HG03442 (cell line): ENCODE data around the gene GET4.

ENCODE experiments used
- ATAC-seq: cut with Tn5 transposase; IDR thresholded peaks from one replicate; pipeline ENCODE4 v1.9.1; 2021; ENCODE audit warnings: mild to moderate bottlenecking, moderate library complexity; ENCODE audit not compliant: unreplicated experiment

Gene GET4, protein sequence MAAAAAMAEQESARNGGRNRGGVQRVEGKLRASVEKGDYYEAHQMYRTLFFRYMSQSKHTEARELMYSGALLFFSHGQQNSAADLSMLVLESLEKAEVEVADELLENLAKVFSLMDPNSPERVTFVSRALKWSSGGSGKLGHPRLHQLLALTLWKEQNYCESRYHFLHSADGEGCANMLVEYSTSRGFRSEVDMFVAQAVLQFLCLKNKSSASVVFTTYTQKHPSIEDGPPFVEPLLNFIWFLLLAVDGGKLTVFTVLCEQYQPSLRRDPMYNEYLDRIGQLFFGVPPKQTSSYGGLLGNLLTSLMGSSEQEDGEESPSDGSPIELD

DNA sequence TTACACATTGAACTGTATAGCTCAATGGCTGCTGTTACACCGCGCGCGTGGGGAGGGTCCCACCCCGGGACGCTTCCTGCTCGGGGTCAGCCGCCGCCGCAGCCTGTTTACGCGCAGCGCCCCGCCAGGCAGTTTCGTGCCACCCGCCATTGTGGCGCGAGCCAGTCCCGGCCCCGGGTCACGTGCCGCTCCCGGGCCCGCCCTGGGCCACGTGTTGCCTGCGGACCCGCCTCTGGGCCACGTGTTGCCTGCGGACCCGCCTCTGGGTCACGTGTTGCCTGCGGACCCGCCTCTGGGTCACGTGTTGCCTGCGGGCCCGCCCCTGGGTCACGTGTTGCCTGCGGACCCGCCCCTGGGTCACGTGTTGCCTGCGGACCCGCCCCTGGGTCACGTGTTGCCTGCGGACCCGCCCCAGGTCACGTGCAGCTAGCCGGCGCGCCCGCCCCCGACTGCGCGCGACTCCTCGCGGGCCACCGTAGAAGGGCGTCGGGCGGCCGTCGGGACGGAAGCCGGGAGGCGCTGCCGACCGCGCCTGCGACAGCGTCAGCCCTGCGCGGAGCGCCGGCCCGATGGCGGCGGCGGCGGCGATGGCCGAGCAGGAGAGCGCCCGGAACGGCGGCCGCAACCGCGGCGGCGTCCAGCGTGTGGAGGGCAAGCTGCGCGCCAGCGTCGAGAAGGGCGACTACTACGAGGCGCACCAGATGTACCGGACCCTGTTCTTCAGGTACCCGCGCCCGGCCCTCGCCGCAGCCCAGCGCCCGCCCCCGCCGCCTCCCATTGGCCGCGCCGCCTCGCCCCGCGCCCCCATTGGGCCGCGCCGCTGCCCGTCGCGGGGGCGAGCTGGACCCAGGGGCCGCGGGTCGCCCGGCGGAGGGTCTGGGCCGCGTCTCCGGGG lies at the start of gene GET4:
Gene GET4, plus strand, starts transcription at position 478 of the 895 bp plus-strand sequence. Its CDS starts 92 bp downstream, at position 570.
- peak; percentile 69 for ATAC-seq

DNA sequence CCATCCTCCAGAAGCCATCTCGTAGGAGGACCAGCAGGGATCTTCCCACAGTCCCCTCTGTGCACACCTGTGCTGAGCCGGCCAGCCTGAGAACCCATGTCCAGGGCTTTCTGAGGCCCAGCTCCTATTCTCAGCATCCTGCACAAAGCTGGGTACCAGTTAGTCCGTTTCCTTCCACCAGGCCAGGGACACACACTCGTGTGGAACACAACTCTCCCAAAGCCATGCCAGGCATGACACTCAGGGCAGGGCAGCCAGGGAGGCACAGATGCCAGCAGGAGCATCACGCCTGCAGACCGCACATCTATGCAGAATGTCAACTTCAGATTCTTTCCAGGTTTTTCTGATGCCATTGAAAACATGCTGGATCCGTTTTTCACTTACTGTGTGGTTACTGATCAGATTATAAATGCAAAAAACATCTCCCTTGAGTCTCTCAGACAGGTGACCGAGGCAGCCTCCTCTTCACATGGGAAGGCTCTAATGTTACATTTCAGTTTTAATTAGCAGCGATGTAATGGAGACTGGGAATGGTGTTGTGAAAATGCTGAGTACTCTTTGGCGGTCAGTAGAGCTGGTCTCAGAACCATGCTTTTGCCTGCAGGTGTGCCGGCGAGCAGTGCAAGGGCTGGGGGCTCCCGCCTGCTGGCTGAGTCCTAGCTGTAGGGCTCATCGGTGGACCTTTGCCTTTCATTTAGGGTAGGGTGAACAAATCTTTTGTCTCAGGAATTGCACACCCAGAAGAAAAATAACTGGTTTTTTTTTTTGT lies 47.4 kb upstream of the GET4 start:
- ATAC-seq: no peak

DNA sequence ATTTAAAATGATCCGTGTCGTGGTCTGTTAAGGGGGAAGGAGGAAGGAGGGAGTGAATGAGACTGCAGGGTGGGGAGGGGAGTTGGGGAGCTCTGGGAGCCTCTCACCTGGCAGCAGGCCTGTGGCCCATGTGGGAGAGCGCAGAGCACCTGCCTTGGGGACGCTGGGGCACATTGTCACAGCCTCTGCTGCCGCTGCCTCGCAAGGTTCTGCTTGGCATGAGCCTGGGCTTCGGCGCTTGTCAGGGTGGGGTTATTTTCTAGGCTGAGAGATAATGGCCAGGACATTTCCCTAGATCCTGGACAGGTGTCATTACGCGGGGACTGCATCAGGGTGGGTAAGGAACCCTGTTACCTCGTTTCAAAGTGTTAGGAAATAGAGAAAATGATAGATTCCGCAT lies 46.3 kb upstream of the GET4 start:
- ATAC-seq: no peak

DNA sequence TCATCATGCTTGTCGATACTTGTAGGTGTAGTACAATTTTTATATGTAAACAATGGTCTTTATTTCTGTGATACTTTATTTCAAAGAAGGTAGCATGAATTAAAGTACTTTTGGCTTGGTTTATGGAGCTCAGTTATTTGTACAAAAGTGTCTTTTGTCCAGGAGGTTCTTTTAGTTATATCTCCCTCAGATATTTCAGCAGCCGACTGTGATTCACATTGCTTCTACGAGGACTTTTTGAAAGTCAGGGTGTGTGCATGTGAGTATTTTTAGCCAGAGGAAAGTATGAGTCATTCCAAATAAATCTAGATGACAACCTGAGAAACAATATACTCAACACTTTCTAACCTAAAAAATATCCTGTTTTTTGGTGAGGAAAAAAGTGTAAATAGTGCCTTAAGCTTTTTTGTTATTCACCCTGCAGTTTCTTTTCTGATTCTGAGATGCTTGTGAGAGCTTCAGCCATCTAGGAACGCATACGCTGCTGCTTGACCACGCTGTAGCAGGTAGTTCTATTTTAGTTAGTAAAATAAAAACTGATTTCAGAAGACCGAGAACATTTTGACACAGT lies 44.7 kb upstream of the GET4 start:
- ATAC-seq: peak; percentile 68

DNA sequence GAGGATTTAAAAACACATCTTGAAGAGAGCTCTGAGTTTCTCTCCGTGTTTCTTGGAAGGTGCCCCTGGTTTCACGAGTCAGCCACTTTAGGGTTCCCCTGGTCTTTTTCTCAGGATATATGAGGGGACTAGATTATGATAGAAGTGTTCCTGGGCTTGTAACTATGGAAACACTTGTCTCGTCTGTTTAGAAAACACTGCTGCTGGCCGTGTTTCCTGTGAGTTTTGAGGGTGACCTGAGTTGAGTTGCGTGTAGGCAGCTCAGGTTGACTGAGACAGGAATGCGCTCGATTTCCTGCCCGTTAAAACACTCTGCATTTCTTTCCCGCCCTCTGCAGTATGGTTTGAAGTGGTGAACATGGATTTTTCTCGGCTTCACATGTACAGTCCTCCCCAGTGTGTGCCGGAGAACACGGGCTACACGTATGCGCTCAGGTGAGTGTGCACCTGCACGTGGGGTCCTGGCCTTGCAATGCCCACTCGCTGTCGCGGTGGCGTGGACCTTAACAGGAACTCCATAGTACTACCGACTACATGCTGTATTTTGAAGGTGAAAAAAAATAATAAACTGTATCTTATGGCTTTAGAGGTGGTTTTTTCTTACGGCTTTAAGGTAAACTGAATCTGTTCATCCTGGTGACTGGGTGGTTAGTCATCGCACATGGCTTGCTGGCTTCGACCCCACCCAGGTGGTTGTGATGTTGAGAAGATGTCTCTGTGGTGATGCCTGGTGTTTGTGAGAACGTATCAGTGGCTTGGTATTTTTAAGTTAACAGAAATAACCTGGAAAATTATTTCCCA lies 44.0 kb upstream of the GET4 start, which contains the start of gene SUN1:
Gene SUN1, plus strand, starts transcription at position 310 of the 801 bp plus-strand sequence. Its CDS starts 49 bp downstream, at position 359.
- peak; percentile 45 for ATAC-seq

DNA sequence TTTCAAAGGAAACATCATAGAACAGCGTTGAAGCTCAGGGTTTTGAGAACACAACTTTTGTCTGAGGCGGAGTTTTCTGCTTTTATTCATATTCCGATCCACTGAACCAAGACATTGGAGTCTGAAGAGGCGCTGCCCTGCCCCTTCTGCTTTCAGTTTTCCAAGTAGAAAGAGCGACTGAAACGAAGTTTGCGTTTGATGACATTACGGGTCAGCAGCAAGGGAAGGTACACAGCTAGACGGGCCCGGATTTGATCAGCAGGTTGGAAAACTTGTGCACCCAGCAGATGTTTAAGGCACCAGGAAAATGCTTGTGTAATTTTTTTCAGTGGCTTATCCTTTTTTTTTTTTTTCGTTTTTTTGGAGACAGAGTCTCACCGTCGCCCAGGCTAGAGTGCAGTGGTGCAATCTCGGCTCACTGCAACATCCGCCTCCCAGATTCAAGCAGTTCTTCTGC lies 43.4 kb upstream of the GET4 start:
- ATAC-seq: no peak

DNA sequence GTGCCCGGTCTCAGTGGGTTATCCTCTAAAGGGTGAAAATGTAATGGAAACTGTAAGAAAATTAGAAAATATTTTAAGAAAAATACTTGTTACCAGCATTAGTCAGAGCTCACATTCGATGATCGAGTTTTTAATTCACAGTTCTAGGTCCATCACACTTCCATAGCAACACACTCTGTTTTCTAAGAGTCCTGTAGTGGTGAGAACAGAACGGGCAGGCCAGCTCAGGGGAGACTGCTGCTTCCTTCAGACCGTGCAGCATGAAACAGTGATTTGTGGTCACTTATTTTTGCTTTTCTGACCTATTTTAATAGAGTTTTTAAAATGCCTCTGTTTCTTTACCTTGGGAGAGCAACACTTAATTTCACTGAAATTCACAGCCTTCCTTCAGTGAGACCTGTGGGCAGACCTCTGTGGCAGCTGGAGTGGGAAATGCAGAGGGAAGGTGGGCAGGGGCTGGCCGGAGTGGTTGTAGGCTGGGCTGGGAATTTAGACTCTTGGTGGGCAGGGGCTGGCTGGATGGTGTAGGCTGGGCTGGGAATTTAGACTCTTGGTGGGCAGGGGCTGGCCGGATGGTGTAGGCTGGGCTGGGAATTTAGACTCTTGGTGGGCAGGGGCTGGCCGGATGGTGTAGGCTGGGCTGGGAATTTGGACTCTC lies 42.6 kb upstream of the GET4 start:
- no peak for ATAC-seq

DNA sequence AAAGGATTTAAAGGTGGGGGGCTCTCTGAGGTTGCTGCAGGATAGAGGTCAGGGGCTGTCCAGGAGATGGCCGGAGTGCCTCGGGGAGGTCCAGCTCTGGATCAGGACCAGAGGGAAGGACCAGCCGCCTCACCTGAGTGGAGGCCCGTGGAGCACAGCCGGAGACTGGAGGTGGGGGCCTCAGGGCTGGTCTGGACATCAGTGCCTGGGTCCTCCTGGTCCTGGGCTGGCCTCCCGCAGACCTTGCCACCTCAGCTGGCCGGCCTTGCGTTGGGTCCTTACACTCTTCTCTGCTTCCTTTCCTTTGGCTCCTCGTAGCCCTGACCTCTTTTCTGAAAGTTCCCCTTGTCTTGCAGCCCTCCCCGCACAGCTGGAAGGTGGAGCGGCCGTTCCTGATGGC lies 42.1 kb upstream of the GET4 start:
- ATAC-seq: no peak

DNA sequence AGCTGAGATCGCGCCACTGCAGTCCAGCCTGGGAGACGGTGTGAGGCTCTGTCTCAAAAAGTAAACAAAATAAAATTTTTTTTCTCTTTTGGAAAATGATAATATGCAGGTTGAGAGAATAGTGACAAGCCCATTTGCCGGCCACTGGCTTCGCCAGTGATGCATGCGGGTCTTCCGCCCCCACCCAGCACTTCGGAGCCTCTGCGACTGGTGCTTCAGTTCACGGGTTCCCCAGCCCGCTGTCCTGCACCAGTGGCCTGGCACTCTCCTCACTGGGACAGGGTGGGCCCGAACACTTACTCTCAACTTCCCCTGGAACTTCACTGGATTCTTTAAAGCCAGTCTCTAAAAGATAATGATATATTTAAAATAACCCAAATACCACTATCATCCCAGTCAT lies 41.3 kb upstream of the GET4 start:
- ATAC-seq: no peak

DNA sequence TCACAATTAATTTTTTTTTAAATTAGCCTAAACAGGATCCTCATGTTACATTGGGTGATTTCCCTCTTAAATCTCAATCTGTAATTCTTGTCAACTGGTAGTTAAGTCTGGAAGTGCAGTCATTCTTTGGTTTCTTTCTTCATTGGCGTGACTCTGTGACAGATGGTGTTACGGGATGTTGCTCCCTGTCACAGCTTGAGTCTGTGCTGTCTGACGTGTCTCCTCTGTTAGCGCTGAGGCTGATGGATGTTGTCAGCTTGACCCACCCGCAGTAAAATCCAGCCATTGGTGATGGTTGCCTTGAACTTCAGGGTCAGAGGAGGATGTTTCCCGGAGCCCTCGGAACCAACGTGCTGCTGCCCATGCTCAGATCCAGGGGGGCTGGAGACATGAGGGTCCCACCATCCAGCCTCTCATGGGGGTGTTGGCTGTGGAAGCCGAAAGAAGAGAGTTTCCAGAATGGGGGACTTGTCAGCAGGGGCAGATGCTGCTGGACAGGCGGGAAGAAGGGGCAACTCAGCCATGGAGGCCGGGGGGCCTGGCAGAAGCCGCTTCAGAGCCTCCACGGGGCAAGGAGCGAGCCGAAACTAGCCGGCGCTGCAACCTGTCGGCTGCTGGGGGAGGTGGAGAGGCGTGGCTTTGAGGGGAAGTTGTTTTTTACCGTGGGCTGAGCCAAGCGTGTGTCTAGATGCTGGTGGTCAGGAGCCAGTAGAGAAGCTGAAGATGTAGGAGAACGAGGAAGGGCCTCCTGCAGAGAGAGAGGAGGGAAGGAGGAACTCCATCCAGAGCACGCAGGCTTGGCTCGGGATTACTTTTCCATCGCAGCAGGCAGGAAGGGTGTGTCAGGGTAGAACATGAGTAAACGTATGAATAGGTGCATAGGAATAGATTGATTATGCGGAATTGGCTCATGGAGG lies 40.6 kb upstream of the GET4 start:
- no peak for ATAC-seq

DNA sequence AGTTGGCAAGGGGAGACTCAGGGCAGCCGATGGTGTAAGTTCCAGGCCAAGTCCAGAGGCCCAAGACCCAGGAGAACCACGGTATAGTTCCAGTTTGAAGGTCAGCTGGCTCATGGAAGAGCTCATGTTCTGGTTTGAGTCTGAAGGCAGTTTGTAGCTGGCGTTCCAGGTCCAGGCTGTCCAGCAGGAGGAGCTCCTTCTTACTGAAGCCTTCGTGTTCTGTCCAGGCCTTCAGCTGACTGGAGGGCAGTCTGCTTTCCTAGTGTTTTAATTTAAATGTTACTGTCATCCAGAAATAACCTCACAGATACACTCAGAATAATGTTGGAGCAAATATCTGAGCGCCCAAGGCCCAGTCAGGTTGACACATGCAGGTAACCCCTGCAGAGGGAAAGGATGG lies 39.9 kb upstream of the GET4 start:
- no peak for ATAC-seq

DNA sequence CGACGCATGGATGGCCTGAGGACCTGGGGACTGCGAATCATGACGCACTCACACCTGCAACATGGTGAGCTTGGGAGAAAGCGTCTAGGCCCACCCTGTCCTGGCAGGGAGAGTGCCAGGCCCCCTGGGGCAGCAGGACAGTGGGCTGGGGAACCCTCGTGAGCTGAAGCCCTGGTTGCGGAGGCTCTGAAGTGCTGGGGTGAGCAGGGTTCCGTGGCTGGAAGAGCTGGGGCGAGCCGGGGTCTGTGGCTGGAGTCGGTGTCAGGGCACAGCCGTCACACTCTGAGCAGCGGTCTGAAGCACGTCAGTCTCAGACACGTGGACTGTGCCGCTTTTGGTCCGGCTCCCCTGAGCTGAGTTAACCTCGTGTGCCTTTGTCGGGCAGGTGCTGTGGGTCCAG lies 39.4 kb upstream of the GET4 start:
- ATAC-seq: no peak

DNA sequence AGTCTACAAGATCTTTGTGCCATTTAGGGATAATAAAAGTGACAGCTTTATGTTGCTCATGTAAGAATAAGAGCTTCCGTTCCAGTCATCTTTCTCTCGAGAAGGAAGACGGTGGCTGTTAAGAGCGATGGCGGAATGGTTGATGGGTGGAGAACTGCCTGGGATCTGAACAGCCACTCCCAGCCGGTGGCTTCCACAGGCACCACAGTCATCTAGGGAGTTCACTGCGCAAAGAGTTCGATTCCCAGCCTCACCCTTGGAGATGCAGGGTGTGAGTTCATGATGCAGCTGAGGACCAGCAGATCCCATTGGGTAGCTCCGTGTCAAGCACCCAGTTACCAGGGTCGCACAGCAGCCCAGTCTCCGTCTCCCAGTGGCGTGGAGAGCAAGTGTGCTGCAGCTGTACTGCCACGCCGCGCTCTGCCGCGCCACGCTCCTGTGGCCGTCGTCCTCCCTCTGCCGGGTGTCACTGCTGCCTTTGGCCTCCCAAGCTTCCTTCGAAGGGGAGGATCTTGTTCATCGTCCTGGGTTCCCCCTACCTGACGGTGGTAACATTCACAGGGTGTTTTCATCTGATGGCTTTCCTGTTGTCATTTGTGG lies 36.3 kb upstream of the GET4 start:
- ATAC-seq: no peak

DNA sequence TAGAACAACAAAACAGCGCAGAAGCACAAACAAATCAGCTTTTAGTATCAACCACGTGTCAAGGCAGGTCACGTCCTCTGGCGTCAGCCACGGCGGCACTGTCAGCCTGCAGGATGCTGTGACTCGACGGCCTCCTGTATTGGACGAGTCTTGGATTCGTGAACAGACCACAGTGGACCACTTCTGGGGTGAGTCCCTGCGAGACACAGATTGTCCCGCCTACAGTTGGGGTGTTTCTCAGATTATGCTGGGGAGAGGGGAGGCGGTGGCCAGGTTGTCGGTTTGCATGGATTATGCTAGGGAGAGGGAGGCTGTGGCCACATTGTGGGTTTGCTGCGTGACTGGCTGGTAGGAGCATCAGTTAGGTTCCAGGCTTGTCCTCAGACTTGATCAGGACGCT lies 34.4 kb upstream of the GET4 start:
- ATAC-seq: no peak

DNA sequence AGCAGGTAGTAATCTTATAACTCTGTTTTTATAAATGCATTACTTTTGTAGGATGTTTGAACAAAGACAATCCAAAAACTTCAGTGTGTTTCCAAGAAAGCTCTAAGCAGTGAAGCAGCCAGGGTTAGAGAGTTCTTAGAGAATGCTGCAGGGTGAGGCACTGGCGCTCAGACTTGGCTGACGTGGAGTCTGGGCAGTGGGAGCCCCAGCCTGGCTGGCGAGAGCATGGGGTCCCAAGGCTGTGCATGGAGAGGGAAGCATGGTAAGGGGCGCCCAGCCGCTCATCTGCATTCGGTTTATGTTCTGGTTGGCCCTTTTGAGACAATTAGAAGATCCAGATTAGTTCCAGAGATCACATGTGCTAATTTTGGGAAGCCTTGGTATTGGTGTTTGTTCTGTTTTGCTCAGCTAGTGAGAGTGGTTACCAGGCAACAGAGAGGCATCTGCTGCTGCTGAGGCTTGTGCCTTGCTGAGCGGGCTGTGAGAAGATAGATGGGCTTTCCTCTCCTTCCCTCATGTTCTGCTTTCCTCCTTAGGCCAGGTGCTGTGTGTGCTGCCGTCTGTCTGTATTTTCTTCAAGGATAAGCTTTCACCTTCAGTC lies 33.8 kb upstream of the GET4 start:
- no peak for ATAC-seq

DNA sequence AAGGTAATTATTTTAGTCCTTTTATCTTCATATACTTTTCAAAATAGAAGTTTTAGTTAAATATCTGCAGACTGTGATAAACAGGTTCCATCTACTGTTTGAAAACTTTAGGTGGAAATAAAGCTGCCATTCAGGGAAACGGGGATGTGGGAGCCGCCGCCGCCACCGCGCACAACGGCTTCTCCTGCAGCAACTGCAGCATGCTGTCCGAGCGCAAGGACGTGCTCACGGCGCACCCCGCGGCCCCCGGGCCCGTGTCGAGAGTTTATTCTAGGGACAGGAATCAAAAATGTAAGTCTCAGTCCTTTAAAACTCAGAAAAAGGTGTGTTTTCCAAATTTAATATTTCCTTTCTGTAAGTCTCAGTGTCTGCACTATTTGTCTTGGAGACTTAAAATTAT lies 33.1 kb upstream of the GET4 start:
- no peak for ATAC-seq

DNA sequence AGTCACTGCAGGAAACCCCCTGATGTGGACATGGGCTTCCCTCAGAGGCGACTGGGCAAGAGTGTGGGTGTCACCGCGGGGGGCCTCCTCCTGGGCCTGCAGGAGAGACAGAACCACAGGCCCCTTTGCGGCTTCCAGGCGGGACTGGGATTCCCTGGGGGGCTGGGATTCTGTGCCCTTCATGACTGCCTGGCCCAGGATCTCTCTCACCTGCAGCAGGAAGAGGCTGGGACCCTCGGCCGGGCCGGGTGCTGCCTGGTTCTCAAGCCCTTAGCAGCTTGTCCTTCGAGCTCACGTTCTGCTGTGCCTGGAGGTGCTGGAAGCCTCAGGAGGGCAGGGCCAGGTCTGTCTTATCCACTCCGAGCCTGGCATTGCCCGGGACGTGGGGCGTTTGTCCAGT lies 32.3 kb upstream of the GET4 start:
- ATAC-seq: no peak

DNA sequence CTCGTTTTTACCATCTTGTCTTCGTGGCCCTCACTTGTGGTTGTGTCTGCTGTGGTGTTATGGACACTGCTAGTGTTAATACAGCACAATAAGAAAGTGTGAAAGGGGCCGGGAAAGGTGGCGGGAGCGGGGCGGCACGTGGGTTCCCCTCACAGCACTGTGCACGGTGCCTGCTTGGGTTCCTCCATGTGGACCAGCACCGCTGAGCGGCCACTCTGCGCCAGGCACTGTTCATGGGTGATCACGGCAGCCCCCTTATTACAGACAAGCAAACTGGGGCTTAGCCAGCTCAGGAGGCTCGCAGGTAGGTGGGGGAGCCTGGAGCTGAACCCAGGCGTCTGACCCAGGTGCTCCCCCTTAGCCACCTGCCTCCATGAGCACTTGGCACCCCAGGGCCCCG lies 31.8 kb upstream of the GET4 start:
- no peak for ATAC-seq
